Measurements from ENCODE around the gene CASP3. TPM values are rescaled to one million over a fixed set of nuclear protein-coding genes. Genes with fewer than 3 reads are reported as not detected.
"Not testable (repeated sequence)": the region's sequence is repeated elsewhere in the genome, so short reads cannot be mapped to it uniquely, and the experiment has no call there.

Gene CASP3
- total and polyA plus RNA-seq, 12 donors = 8.5 to 44.5 (median 19.4) TPM

DNA sequence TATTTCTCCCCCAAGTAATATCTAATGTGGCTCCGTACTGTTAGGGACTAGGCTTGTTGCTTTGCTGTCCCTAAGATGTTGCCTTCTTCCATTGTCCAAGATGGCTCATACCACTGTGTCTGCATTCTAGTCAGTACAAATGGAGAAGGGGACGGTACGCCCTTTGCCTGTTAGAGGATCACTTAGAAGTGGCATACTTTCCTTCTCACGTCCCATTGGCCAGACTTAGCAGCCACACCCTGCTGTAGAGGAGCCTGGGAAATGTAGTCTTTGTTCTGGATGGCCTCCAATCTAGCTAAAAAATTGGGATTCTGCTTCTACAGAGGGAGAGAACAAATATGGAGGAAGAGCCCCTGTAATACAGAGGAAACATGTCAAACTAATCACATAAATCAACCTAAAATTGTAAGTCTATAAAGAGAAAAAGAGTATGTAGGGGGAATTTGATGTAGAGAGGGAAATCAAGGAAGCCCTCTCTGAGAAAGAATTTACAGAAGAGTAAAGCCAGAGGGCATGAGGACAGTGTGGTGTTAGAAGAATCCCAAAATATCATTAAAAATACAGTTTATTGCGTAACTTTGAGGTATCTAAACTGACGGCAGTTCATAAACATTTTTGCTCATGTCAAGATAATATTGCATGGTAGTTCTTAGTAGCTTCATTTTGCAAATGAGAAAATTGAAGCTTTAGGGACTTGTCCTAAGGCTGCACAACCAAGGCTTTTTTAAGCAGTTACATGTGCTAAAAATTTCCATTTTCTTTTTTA lies 15.4 kb upstream of the CASP3 start:
- WGBS, 4 donors = 72 to 76% (median 74%) methylated on average over 6 of the region's 6 CpGs
- H3K4me1 ChIP-seq (replicated peaks in 1 of 2) = peaks cover 0 to 3% of the 10 kb centered on the region in 2 donors
- no peak for DNase-seq
- H3K9me3 ChIP-seq (replicated peaks in 1 of 3) = no peaks in the 10 kb centered on the region
- H3K27ac ChIP-seq = no peak overlapping the region
- peaks cover 0 to 8% of the 10 kb centered on the region in 2 donors for H3K36me3 ChIP-seq (replicated peaks in 1 of 2)
- intact Hi-C loops (cut with DNase I) = no loop called here
- no peaks in the 10 kb centered on the region for H3K27me3 ChIP-seq
- TF ChIP-seq POLR2A (IDR thresholded peaks at IDR 0.05) = no peak
- TF ChIP-seq, protein P1, sequence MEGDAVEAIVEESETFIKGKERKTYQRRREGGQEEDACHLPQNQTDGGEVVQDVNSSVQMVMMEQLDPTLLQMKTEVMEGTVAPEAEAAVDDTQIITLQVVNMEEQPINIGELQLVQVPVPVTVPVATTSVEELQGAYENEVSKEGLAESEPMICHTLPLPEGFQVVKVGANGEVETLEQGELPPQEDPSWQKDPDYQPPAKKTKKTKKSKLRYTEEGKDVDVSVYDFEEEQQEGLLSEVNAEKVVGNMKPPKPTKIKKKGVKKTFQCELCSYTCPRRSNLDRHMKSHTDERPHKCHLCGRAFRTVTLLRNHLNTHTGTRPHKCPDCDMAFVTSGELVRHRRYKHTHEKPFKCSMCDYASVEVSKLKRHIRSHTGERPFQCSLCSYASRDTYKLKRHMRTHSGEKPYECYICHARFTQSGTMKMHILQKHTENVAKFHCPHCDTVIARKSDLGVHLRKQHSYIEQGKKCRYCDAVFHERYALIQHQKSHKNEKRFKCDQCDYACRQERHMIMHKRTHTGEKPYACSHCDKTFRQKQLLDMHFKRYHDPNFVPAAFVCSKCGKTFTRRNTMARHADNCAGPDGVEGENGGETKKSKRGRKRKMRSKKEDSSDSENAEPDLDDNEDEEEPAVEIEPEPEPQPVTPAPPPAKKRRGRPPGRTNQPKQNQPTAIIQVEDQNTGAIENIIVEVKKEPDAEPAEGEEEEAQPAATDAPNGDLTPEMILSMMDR (IDR thresholded peaks at IDR 0.05) = no peak
- H3K4me3 ChIP-seq = no peak overlapping the region

DNA sequence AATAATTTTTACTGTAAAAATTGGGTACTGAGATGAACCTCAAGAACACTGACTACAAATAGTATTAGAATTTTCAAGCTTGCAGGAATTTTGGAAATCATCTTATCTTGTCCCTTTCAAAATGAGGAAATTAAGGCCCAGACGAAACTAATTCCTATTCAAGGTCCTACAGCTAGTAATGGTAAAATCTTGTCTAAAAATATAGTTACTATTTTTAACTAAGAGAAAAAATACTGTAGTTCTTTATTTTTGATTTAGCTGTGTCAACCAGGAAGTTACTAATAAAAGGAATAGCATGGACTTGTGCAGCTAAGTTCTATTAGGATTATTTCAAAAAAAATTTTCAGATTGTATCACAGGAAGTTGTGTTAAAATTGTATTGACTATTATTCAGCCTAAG lies 13.0 kb upstream of the CASP3 start:
- no peak overlapping the region for H3K4me3 ChIP-seq
- no peaks in the 10 kb centered on the region for H3K9me3 ChIP-seq (replicated peaks in 1 of 3)
- peaks cover 0 to 3% of the 10 kb centered on the region in 2 donors for H3K4me1 ChIP-seq (replicated peaks in 1 of 2)
- H3K27ac ChIP-seq = no peak overlapping the region
- no peaks in the 10 kb centered on the region for H3K27me3 ChIP-seq
- no peak for DNase-seq
- intact Hi-C loops (cut with DNase I) = no loop called here
- WGBS, 4 donors = 39 to 61% (median 48%) methylated on average over 1 of the region's 1 CpG
- H3K36me3 ChIP-seq (replicated peaks in 1 of 2) = no peaks in the 10 kb centered on the region
- no peak for TF ChIP-seq POLR2A (IDR thresholded peaks at IDR 0.05)
- TF ChIP-seq, protein P1 (IDR thresholded peaks at IDR 0.05) = no peak

DNA sequence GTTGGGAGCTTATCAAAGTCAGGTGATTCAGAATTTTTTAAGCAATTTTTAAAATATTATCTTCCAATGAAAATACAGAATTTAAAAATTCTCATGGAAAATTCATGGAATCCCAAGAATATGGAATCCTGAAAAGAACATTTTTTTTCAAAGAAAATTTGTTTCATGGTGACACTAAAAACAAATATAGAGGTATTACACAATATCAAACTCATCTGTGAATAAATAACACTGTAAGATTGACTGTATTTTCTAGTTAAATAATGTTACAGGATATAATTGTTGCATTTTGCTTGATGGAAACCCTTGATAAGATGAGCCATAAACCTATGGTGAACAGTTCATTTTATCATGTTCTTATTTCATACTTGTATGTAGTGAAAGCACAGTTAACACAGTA lies 11.7 kb upstream of the CASP3 start:
- H3K27me3 ChIP-seq = no peaks in the 10 kb centered on the region
- no peak for TF ChIP-seq POLR2A (IDR thresholded peaks at IDR 0.05)
- TF ChIP-seq, protein P1 (IDR thresholded peaks at IDR 0.05) = no peak
- no peaks in the 10 kb centered on the region for H3K9me3 ChIP-seq (replicated peaks in 1 of 3)
- H3K4me3 ChIP-seq = no peak overlapping the region
- H3K27ac ChIP-seq = no peak overlapping the region
- no peaks in the 10 kb centered on the region for H3K4me1 ChIP-seq (replicated peaks in 1 of 2)
- no peaks in the 10 kb centered on the region for H3K36me3 ChIP-seq (replicated peaks in 1 of 2)
- DNase-seq = no peak
- intact Hi-C loops (cut with DNase I) = no loop called here

DNA sequence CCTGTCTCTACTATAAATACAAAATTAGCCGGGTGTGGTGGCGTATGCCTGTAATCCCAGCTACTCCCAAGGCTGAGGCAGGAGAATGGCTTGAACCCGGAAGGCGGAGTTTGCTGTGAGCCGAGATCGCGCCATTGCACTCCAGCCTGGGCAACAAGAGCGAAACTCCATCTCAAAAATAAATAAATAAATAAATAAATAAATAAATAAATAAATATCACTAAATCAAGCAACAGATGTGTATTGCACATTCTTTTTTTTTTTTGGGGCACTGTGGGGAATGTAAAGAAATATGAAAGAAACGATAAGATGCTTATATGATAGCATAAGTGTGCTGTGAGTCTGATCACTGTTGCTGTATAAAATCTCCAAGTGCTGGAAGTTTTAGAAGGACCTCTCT lies 8.6 kb upstream of the CASP3 start:
- intact Hi-C loops (cut with DNase I); H3K36me3 ChIP-seq (replicated peaks in 1 of 2); H3K27ac ChIP-seq; H3K4me1 ChIP-seq (replicated peaks in 1 of 2); H3K4me3 ChIP-seq; DNase-seq; H3K9me3 ChIP-seq (replicated peaks in 1 of 3); H3K27me3 ChIP-seq: not testable (repeated sequence)
- 96 to 99% (median 97%) methylated on average over 9 of the region's 9 CpGs for WGBS, 4 donors

DNA sequence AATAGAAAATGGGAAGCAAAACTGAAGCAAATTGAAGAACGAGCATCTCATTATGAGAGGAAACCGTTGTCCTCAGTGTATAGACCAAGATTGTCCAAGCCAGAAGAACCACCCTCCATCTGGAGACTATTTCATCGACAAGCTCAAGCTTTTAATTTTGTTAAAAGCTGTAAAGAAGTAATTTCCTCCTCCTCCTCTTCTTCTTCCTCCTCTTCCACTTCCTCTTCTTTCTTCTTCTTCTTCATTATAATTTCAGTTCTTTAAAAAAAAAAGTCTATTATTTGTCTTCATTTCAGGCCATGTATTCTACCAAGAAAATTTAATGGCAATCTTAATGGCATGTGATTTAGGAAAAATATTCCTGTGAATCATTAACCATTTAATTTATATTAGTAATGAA lies 7.9 kb upstream of the CASP3 start:
- no peak for TF ChIP-seq POLR2A (IDR thresholded peaks at IDR 0.05)
- TF ChIP-seq, protein P1 (IDR thresholded peaks at IDR 0.05) = no peak
- intact Hi-C loops (cut with DNase I) = no loop called here
- 79 to 86% (median 82%) methylated on average over 3 of the region's 3 CpGs for WGBS, 4 donors
- H3K27ac ChIP-seq = no peak overlapping the region
- no peak for DNase-seq
- no peak overlapping the region for H3K4me3 ChIP-seq
- no peaks in the 10 kb centered on the region for H3K36me3 ChIP-seq (replicated peaks in 1 of 2)
- no peaks in the 10 kb centered on the region for H3K4me1 ChIP-seq (replicated peaks in 1 of 2)
- H3K9me3 ChIP-seq (replicated peaks in 1 of 3) = no peaks in the 10 kb centered on the region
- no peaks in the 10 kb centered on the region for H3K27me3 ChIP-seq

All from adrenal gland (tissue), 12 donors.